Measurements from ENCODE around the gene SELENOM. TPM values are rescaled to one million over a fixed set of nuclear protein-coding genes. Genes with fewer than 3 reads are reported as not detected.

Gene SELENOM
- total and polyA plus RNA-seq, 2 donors (not counting 1 experiment from before 2014, with no cell fraction given) = 23.6 to 43.3 TPM

DNA sequence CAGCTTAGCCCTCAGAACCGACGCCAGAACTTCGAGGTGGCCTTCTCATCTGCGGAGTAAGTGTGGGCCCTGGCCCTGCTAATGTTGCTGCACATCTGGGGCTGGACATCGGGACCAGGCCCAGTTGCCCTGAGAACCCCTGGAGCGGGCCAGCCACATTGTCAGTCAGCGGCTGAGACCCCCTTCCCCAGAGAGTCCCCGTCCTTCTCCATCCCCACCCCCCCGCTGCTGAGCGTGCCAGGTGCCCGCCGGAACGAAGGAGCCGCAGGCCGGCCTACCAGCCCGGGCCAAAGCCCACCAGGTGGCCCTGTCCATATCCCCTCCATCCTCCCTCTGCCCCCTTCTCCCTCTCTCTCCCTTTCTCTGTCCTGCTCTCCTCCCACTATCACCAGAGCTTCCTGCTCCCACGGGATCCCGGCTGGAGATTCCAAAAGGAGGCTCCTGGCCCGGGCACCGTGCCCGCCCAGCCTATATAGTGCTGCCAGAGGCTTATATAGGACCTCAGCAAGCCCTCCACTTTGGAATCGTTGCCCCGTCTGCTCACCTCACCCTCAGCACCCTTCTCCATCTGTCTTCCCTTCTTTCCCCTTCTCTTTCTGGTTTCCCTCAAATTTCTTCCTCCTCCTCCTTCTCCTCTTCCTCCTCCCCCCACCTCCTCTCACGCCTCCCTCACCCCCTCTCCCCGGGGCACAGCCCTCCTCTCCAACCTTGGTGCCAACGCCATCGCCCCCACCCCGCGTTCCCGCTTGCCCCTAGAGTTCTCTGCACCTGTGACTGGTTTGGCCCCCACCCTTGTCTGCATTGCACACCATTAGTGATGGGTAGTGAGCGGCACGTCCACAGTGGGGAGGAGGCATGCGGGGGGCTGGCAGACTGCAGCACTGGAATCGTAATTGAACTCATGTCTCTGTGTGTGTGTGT, 7.3 kb downstream of the SELENOM start:
- Mint-ChIP-seq H3K4me3 (no peak overlapping the region), H3K27me3 (no peaks in the 10 kb centered on the region), H3K27ac (no peak overlapping the region), H3K9me3 (ENCODE audit: insufficient read depth) (no peaks in the 10 kb centered on the region), H3K4me1 (no peaks in the 10 kb centered on the region)
- no peaks in the 10 kb centered on the region for H3K79me2 ChIP-seq (ENCODE audit: control insufficient read depth, insufficient read depth, low read length)
- no peak overlapping the region for H3K4me2 ChIP-seq (replicated peaks; ENCODE audit: low read depth, low read length, poor library complexity, severe bottlenecking)
- H3K9ac ChIP-seq (ENCODE audit: low read length) = no peak overlapping the region
- ATAC-seq (ENCODE audit: low read depth) (no peak), DNase-seq (no peak)
- H3K9me3 ChIP-seq (ENCODE audit: control extremely low read depth in 1 of 3, control insufficient read depth in 2 of 3, insufficient read depth in 1 of 3, low read length in 2 of 3) = no peaks in the 10 kb centered on the region
- TF ChIP-seq EZH2 (IDR thresholded peaks at IDR 0.05; ENCODE audit: borderline replicate concordance, insufficient read depth, low read depth, low read length, poor library complexity, severe bottlenecking) = no peak
- TF ChIP-seq, protein P1, sequence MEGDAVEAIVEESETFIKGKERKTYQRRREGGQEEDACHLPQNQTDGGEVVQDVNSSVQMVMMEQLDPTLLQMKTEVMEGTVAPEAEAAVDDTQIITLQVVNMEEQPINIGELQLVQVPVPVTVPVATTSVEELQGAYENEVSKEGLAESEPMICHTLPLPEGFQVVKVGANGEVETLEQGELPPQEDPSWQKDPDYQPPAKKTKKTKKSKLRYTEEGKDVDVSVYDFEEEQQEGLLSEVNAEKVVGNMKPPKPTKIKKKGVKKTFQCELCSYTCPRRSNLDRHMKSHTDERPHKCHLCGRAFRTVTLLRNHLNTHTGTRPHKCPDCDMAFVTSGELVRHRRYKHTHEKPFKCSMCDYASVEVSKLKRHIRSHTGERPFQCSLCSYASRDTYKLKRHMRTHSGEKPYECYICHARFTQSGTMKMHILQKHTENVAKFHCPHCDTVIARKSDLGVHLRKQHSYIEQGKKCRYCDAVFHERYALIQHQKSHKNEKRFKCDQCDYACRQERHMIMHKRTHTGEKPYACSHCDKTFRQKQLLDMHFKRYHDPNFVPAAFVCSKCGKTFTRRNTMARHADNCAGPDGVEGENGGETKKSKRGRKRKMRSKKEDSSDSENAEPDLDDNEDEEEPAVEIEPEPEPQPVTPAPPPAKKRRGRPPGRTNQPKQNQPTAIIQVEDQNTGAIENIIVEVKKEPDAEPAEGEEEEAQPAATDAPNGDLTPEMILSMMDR (IDR thresholded peaks at IDR 0.05) = no peak
- no peak overlapping the region for H3K4me3 ChIP-seq (ENCODE audit: control extremely low read depth in 1 of 5, extremely low read depth in 1 of 5, insufficient read depth in 1 of 5, low read depth in 2 of 5, low read length in 4 of 5)
- 98% methylated on average over 23 of the region's 34 CpGs for WGBS (ENCODE audit: insufficient coverage)
- no peak overlapping the region for H2AFZ ChIP-seq (ENCODE audit: insufficient read depth, low read depth, low read length, poor library complexity, severe bottlenecking)
- H3K27ac ChIP-seq (ENCODE audit: low read length in 2 of 2) = no peak overlapping the region
- H3K36me3 ChIP-seq (replicated peaks in 1 of 2; ENCODE audit: control extremely low read depth in 1 of 2, control insufficient read depth in 1 of 2, extremely low read depth in 1 of 2, insufficient read depth in 2 of 2, low read length in 1 of 2) = no peaks in the 10 kb centered on the region
- ChIA-PET CTCF (no interaction called here), POLR2A (no interaction called here)
- no peaks in the 10 kb centered on the region for H3K4me1 ChIP-seq (ENCODE audit: control insufficient read depth in 2 of 2, insufficient read depth in 2 of 2, low read length in 2 of 2)
- no peaks in the 10 kb centered on the region for H4K20me1 ChIP-seq (ENCODE audit: control insufficient read depth, insufficient read depth, low read length, poor library complexity, severe bottlenecking)
- H3K27me3 ChIP-seq (replicated peaks in 1 of 4; ENCODE audit: control extremely low read depth in 1 of 4, control insufficient read depth in 3 of 4, insufficient read depth in 4 of 4, low read length in 3 of 4) = no peaks in the 10 kb centered on the region
- intact Hi-C loops (cut with micrococcal nuclease) = no loop called here

DNA sequence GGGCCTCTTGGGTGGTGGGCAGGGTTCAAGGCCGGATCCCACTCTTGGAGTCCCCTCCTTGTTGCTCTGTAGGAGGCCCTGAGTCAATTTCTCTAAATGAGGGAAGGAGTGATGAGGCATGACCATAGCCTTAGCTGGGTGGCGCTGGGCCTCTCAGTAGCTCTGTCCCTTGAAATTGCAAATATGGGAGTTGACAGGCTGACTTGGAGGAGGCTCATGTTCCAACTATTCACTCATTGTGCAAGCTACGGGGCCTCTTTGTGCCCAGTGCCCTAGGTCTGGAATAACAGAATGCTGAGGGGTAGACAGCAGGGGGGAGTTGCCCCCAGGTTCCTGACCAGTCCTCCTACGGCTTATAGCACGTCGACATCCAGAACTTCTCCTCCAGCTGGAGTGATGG, 8.0 kb downstream of the SELENOM start:
- Histone ChIP-seq H3K27me3 (replicated peaks in 1 of 4; ENCODE audit: control extremely low read depth in 1 of 4, control insufficient read depth in 3 of 4, insufficient read depth in 4 of 4, low read length in 3 of 4) (no peaks in the 10 kb centered on the region), H3K27ac (ENCODE audit: low read length in 2 of 2) (no peak overlapping the region), H4K20me1 (ENCODE audit: control insufficient read depth, insufficient read depth, low read length, poor library complexity, severe bottlenecking) (no peaks in the 10 kb centered on the region), H3K79me2 (ENCODE audit: control insufficient read depth, insufficient read depth, low read length) (no peaks in the 10 kb centered on the region), H3K4me2 (replicated peaks; ENCODE audit: low read depth, low read length, poor library complexity, severe bottlenecking) (no peak overlapping the region), H3K36me3 (replicated peaks in 1 of 2; ENCODE audit: control extremely low read depth in 1 of 2, control insufficient read depth in 1 of 2, extremely low read depth in 1 of 2, insufficient read depth in 2 of 2, low read length in 1 of 2) (no peaks in the 10 kb centered on the region), H3K4me3 (ENCODE audit: control extremely low read depth in 1 of 5, extremely low read depth in 1 of 5, insufficient read depth in 1 of 5, low read depth in 2 of 5, low read length in 4 of 5) (no peak overlapping the region), H3K9ac (ENCODE audit: low read length) (no peak overlapping the region), H3K4me1 (ENCODE audit: control insufficient read depth in 2 of 2, insufficient read depth in 2 of 2, low read length in 2 of 2) (no peaks in the 10 kb centered on the region), H2AFZ (ENCODE audit: insufficient read depth, low read depth, low read length, poor library complexity, severe bottlenecking) (no peak overlapping the region), H3K9me3 (ENCODE audit: control extremely low read depth in 1 of 3, control insufficient read depth in 2 of 3, insufficient read depth in 1 of 3, low read length in 2 of 3) (no peaks in the 10 kb centered on the region)
- Mint-ChIP-seq H3K27ac (no peak overlapping the region), H3K27me3 (no peaks in the 10 kb centered on the region), H3K4me1 (no peaks in the 10 kb centered on the region), H3K4me3 (no peak overlapping the region), H3K9me3 (ENCODE audit: insufficient read depth) (no peaks in the 10 kb centered on the region)
- no peak for DNase-seq
- POLR2A ChIA-PET = interaction anchor here (0.6 kb wide), 1 partner anchor 60 kb away, joined by 3 read pairs; the partner anchor contains the start of gene RNF185
- no peak for ATAC-seq (ENCODE audit: low read depth)
- 100% methylated on average over 2 of the region's 6 CpGs for WGBS (ENCODE audit: insufficient coverage)
- CTCF ChIA-PET = no interaction called here
- TF ChIP-seq EZH2 (IDR thresholded peaks at IDR 0.05; ENCODE audit: borderline replicate concordance, insufficient read depth, low read depth, low read length, poor library complexity, severe bottlenecking) = no peak
- intact Hi-C loops (cut with micrococcal nuclease) = no loop called here
